ENCODE results near the gene ZFHX3. TPM values are rescaled to one million over a fixed set of nuclear protein-coding genes. Genes with fewer than 3 reads are reported as not detected.

ZFHX3 gene
- total and polyA plus RNA-seq, 2 of the 8 experiments (the other 6 are each of a cell fraction or from before 2014, with no cell fraction given) = 0.08 to 0.99 TPM

DNA sequence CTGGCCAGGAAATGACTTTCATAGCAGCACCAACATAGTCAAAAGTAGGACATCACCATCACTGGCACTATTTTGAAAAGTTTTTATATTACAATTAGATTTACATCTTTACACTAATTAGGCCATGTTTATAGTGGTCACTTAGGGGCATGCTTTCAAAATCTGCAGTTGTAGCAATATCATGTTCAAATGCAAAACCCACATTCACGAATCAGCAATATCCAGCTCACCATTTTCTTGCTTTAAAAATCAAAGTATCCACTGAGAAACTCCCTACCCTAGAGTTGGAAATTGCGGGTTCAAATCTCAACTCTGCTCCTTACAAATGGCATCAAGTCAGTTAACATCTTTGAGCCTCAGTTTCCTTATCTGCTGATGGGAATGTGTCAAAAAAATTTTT, 237.4 kb downstream of the ZFHX3 start (continued):
- no peak for TF ChIP-seq RAD21 (IDR thresholded peaks at IDR 0.05 in 1 of 2, conservative IDR thresholded peaks at IDR 0.05 in 1 of 2; ENCODE audit: low read depth in 2 of 2, low read length in 2 of 2)
- TF ChIP-seq SRF (IDR thresholded peaks at IDR 0.05; ENCODE audit: low read depth, low read length) = no peak
- TF ChIP-seq, protein P1, sequence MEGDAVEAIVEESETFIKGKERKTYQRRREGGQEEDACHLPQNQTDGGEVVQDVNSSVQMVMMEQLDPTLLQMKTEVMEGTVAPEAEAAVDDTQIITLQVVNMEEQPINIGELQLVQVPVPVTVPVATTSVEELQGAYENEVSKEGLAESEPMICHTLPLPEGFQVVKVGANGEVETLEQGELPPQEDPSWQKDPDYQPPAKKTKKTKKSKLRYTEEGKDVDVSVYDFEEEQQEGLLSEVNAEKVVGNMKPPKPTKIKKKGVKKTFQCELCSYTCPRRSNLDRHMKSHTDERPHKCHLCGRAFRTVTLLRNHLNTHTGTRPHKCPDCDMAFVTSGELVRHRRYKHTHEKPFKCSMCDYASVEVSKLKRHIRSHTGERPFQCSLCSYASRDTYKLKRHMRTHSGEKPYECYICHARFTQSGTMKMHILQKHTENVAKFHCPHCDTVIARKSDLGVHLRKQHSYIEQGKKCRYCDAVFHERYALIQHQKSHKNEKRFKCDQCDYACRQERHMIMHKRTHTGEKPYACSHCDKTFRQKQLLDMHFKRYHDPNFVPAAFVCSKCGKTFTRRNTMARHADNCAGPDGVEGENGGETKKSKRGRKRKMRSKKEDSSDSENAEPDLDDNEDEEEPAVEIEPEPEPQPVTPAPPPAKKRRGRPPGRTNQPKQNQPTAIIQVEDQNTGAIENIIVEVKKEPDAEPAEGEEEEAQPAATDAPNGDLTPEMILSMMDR (IDR thresholded peaks at IDR 0.05; ENCODE audit: control extremely low read depth in 1 of 3, insufficient read depth in 1 of 3, low read depth in 1 of 3, low read length in 3 of 3) = no peak
- no peak for TF ChIP-seq ZNF274 (IDR thresholded peaks at IDR 0.05; ENCODE audit: borderline replicate concordance, extremely low read depth, low read length)
- no peak for TF ChIP-seq HDAC6 (IDR thresholded peaks at IDR 0.05; ENCODE audit: low read depth, low read length)
- TF ChIP-seq EGR1 (IDR thresholded peaks at IDR 0.05; ENCODE audit: borderline replicate concordance, low read depth, low read length) = no peak
- TF ChIP-seq JUND (IDR thresholded peaks at IDR 0.05; ENCODE audit: low read length) = no peak
- no peak for TF ChIP-seq GABPA (IDR thresholded peaks at IDR 0.05; ENCODE audit: borderline replicate concordance, insufficient read depth, low read length)
- TF ChIP-seq SUZ12 (IDR thresholded peaks at IDR 0.05; ENCODE audit: low read length) = no peak
